AG08396 (cell line): ENCODE results near the gene ZNRF1.
"Not testable (repeated sequence)": the region's sequence is repeated elsewhere in the genome, so short reads cannot be mapped to it uniquely, and the experiment has no call there.

Experiments used
- DNase-seq: peaks from one replicate; pipeline ENCODE4 v3.0.0; 2012; ENCODE audit warnings: low spot score, mixed read lengths

Gene ZNRF1

DNA sequence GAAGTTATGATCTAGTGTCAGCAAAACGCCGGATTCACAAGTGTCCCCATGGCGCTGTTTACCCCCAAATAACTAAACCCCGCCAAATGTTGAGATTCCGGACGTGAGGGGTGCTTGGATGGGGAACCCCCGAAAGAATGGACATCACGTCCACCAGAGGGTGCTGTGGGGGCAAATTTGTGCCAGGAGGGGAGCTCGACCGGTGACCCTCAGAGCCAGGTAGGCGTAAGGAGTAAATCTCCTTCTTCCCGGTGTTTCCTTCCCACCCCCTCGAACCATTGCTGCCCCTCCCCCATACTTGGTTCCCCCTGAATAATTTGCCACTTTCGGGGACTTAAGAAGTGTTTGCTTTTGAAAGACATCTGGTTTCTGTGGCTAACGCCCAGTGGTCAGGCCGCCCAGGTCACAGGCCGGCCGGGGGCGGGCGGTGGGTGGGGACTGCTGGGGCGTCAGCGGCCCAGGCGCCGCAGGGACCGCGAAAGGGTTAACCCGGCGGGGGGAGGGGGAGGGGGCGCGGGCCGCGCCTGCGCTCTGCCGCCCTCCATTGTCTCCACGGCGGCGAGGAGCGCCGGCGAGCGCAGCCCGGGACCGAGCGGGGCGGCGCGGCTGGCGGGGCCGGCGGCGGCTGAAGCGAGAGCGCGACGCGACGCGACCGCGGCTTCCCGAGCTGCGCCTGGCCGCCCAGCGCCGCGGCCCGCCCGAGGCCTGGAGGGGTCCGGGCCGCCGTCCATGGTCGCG is at the start of gene ZNRF1:
ZNRF1 (plus strand) TSS at position 544 of the 738 bp plus-strand sequence. CDS start 648 bp downstream, outside the sequence.
- DNase-seq: peak; percentile 96

DNA sequence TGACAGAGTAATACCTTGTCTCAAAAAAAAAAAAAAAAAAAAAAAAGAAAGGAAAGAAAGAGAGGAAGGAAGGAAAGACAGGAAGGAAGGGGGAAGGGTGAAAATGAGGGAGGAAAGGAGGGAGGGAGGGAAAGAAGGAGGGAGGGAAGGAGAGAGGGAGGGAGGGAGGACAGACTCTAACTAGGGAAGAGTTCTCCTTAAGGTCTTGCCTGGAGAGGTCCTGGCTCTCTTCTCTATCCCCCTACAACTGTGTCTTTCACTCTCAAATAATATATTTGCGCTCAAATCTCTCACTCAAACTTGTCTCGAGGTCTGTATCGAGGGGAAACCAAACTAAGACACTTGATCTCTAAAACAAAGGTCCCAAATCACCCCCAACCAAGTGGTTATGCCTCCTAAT is 49.5 kb upstream of the ZNRF1 start:
- DNase-seq: no peak

DNA sequence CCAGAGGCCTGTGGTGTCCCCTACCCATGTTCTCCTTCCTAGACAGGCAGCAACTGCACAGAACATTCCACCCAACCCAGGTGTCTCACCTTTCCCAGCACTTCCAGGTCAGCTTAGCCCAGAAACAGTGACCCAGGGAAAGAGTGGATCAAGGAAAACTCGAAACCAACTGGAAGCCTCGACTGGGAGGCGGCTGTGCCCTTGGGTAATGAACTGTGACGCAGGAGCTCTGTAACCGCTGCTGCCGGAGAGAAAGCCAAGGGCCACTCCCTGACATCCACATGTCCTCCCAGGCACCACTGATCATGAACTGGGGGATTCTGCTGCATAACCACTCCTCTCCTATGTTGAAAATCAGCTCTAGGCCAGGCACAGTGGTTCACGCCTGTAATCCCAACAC is 48.3 kb upstream of the ZNRF1 start:
- no peak for DNase-seq

GRCh38 chr16:74951206-74951605 is 47.6 kb upstream of the ZNRF1 start:
- DNase-seq: no peak

DNA sequence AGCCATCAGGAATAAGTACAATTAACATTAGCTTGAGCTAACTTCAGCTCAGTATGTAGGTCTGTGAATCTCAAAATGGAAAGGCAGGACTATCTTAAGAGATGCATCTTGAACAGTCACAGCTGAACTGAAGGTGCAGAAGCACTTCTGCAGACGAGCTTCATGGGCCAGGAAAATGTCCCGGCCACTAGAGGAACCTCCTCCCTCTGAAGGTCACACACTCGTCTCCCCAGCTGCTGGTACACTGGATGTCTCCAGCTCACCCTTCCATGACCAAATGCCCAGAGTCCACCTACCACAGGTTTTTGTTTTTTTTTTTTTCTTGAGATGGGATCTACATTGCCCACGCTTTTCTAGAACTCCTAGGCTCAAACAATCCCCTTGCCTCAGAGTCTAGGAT is 47.1 kb upstream of the ZNRF1 start:
- DNase-seq: no peak

- no peak for DNase-seq
Measured at GRCh38 chr16:74954763-74955162, 44.1 kb upstream of the ZNRF1 start.

- DNase-seq: no peak
Measured at GRCh38 chr16:74973304-74973703, 25.5 kb upstream of the ZNRF1 start.

GRCh38 chr16:74975591-74975990 is 23.2 kb upstream of the ZNRF1 start:
- DNase-seq: no peak

DNA sequence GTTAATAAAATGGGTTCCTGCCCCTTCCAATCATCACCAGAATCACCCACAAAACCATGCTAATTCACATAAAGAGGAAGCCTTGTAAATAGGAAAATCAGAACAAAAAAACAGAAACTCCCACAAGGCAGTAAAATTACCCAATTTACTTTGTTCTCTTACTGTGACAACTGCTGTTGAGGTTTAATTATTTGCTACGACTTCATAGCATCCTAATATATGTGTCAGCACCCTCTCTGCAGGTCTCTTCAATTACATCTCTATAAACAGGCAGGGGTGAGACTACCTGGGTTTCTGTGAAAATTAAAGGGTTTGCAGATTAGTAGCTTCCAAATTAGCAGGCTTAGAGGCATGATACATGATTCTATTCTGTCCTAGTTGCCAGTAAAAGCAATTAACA is 16.6 kb upstream of the ZNRF1 start:
- DNase-seq: no peak

DNA sequence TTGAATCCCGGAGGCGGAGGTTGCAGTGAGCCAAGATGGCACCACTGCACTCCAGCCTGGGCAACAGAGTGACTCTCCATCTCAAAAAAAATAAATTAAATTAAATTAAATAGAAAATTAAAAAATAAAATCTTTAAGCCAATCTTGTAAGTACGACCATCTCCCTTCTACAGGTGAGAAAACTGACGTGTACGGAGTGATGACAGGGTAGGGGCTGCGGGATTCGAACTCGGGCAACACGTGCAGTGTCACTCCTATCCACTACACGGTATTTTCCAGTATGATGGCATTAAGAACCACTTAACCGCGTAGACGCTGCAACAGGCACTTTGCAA is 14.7 kb upstream of the ZNRF1 start:
- DNase-seq: no peak

DNA sequence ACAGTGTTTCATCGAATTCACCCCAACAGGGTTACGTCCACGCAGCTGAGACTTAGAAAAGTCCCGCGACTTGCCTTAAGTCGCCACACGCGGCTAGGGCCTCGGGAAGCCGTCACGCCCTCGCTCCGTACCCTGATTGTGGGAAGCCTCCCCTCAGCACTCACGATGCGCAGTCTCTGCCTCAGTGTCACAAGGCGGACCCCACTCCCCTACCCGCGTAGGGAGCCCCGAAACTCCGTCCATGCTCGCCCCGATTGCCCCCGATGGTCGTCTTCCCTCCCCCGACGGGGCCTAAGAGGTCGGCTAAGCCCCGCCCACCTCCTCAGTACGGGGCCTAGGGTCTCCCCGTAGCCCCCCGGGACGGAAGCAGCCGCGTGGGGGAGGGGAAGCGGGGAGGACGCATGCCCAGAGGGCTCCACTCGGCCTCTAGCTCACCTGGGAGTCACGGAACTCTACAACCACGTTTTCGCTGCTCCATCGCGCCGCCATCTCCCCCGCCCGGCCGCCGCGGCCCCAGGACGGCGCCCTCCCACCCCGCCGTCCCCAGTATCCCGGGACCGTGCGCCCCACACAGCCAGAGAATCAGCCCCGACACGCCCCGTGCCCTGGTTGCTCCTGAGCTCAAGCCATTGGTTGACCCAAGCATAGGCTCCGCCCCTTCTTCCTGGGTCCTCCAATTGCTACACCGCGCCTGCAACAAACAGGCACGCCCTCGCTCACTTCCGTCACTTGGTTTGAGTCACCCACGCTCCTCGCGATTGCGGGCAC is 14.1 kb upstream of the ZNRF1 start, which contains the start of gene WDR59:
WDR59 (minus strand) TSS at position 595 of the 768 bp plus-strand sequence; CDS start at position 489, 106 bp downstream.
- peak; percentile 98 for DNase-seq

DNA sequence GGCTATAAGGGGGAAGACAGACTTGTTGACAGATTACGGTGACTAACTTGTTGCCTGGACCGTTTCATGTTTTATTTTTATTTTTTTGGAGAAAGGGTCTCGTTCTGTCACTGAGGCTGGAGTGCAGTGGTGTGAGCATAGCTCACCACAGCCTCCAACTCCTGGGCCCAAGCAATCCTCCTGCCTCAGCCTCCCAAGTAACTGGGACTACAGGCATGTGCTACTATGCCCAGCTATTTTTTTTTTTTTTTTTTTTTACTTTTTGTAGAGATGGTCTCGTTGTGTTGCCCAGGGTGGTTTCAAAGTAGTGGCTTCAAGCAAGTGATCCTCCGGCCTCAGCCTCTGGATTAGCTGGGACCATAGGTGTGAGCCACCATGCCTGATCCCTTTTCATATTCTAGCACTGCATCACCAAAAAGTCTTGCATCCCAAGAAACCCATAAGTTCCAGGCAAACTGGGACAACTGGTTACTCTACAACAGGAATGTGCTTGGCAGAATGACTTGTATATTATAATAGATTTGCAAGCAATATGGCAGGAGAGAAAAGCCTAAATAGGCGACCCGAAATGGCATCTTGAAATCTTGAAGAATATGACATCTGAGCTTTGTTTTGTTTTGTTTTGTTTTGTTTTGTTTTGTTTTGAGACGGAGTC is 11.7 kb upstream of the ZNRF1 start:
- DNase-seq: no peak

DNA sequence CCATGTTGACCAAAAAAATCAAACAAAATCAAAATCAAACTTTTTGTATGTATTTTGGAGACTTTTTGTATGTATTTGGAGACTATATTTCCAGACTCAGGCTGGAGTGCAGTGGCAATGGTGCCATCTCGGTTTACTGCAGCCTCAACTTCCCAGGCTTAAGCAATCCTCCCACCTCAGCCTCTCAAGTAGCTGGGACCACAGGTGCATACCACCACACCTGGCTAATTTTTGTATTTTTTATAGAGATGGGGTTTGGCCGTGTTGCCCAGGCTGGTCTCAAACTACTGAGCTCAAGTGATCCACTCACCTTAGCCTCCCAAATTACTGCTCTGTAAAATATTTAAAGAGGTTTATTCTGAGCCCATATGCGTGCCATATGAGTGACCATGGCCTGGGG is 9.0 kb upstream of the ZNRF1 start:
- DNase-seq: not testable (repeated sequence)

DNA sequence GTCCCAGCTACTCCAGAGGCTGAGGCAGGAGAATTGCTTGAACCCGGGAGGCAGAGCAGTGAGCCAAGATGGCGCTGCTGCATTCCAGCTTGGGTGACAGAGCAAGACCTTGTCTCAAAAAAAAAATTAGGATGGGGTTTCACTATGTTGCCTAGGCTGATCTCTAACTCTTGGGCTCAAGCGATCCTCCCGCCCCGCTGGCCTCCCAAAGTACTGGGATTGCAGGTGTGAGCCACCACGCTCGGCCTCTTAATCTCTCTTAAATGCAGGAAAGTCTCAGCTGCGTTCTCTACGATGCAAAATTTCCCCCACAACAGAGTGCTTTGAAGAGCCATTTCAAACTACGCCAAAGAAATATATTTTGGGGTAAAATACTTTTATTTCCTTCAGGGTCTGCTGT is 8.0 kb upstream of the ZNRF1 start:
- DNase-seq: no peak

GRCh38 chr16:74991268-74991592 is 7.6 kb upstream of the ZNRF1 start:
- no peak for DNase-seq

- no peak for DNase-seq
Measured at GRCh38 chr16:74991593-74992403, 7.0 kb upstream of the ZNRF1 start.

DNA sequence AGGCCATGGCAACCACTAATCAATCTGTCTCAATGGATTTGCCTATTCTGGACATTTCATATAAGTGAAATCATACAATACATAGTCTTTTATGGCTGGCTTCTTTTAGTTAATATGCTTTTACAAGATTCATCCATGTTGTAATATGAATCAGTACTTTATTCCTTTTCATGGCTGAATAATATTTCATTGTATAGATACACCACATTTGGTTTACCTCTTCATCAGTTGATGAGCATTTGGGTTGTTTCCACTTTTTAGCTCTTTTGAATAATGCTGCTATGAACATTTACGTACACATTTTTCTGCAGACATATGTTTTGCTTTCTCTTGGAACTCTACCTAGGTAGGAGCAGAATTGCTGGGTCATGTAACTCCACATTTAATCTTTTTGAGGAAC is 2.8 kb upstream of the ZNRF1 start:
- no peak for DNase-seq

GRCh38 chr16:74997042-74997491 is 1.8 kb upstream of the ZNRF1 start:
- no peak for DNase-seq

DNA sequence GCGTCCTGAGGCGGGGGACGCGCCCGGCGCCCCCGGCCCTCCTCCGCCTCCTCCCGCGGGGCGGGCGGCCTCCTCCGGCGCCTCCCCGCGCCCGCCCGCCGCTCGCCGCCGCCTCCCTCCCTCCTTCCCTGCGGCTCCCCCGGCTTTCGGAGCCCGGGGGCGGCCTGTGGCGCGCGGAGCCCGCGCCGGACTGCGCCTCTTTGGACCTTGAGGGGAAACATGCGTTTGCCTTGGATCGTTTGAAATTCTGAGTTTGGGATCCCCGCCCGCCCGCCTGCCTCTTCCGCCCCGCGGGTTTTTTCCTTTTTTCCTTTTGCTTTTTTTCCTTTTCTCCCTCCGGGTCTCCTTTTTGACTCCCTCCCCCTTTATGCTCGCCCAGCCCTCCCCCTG is 390 bp downstream of the ZNRF1 start:
- peak; percentile 70 for DNase-seq

DNA sequence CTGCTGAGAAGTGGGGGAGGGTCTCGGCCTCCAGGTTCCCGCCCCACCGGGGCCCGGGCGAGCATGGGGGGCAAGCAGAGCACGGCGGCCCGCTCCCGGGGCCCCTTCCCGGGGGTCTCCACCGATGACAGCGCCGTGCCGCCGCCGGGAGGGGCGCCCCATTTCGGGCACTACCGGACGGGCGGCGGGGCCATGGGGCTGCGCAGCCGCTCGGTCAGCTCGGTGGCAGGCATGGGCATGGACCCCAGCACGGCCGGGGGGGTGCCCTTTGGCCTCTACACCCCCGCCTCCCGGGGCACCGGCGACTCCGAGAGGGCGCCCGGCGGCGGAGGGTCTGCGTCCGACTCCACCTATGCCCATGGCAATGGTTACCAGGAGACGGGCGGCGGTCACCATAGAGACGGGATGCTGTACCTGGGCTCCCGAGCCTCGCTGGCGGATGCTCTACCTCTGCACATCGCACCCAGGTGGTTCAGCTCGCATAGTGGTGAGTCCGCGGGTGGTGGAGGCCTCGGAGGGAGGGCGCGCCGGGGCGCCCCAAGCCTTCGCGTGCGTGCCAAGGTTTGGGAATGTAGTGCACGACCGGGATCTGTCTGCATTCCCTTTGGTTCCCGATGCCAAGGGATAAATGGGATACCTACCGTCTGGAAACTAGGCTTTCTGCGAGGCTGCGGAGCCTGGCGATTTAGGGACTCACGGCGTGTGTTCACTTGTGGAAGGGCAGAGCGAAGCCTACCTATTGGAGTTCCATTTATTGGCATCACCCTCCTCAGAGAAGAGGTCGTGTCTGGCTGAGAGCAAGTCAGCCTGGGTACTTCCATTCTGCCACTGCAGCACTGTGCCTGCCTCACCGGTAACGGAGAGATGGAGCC is 1.0 kb downstream of the ZNRF1 start:
- DNase-seq: peak; percentile 58

GRCh38 chr16:75000481-75001081 is 1.8 kb downstream of the ZNRF1 start:
- peak; percentile 27 for DNase-seq
